IPS-NIHi7 (cell line): ENCODE results near the gene ZNF77.
A peak's percentile ranks its signal among the peaks of the same experiment; 100 is the strongest.
"Not testable (repeated sequence)": the region's sequence is repeated elsewhere in the genome, so short reads cannot be mapped to it uniquely, and the experiment has no call there.

ENCODE experiments used
- DNase-seq: peaks from one replicate; pipeline ENCODE4 v3.0.0; 2012; ENCODE audit warnings: mixed read lengths; ENCODE audit errors: extremely low spot score

Gene ZNF77

GRCh38 chr19:2917275-2918184, 27.2 kb downstream of the ZNF77 start:
- DNase-seq, result no peak

- no peak for DNase-seq
These were observed 32.5 kb downstream of the ZNF77 start for GRCh38 chr19:2912306-2912705.

- no peak for DNase-seq
These were observed 38.1 kb downstream of the ZNF77 start for GRCh38 chr19:2906631-2907195.

GRCh38 chr19:2905918-2906519, 38.8 kb downstream of the ZNF77 start:
- no peak for DNase-seq

GRCh38 chr19:2903326-2903725, 41.4 kb downstream of the ZNF77 start:
- DNase-seq, result not testable (repeated sequence)

GRCh38 chr19:2902590-2903218, 42.1 kb downstream of the ZNF77 start:
- no peak for DNase-seq

- DNase-seq, result peak; percentile 100
These were observed 44.2 kb downstream of the ZNF77 start, which contains the start of gene ZNF57 for GRCh38 chr19:2900296-2901252. Gene ZNF57 (plus strand): TSS chr19:2900928. CDS start chr19:2901046, 118 bp downstream.

- no peak for DNase-seq
These were observed 48.1 kb downstream of the ZNF77 start for GRCh38 chr19:2896694-2897093.

GRCh38 chr19:2890531-2890930, 54.2 kb downstream of the ZNF77 start:
- not testable (repeated sequence) for DNase-seq

- no peak for DNase-seq
These were observed 56.0 kb downstream of the ZNF77 start for GRCh38 chr19:2888731-2889224.

- DNase-seq, result peak; percentile 73
These were observed 57.3 kb downstream of the ZNF77 start for GRCh38 chr19:2887391-2887914.

GRCh38 chr19:2885736-2886135, 59.0 kb downstream of the ZNF77 start:
- DNase-seq, result no peak

- no peak for DNase-seq
These were observed 60.9 kb downstream of the ZNF77 start for GRCh38 chr19:2883686-2884439.
